ENCODE measurements around the gene CALR3.

Gene CALR3

DNA sequence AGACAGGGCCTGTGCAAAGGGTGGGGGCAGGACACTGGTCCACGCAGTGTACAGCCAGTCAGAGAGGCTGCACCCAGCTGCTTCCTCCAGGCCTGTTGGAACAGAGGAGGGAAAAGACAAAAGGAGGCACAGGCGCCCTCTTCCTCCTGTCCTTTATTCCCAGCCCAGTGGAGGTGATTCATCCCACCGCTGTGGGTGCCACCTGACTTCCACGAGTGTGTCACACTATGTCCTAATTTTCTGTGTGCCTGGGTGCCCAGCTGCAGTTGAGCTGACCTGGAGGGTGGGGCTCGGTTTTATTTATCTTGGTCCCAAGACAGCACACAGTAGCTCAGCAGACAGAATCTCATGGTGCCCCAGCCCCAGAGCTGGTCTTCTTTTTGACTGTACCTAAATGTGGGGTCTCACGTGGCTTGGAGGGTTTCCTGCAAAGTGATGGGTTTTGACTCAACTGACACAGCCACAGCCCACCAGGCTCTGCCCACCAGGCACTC lies 33.2 kb downstream of the CALR3 start:
- no peak overlapping the region for H3K4me3 ChIP-seq (replicated peaks; ENCODE audit: low read depth, low read length)
- TF ChIP-seq CTCF (IDR thresholded peaks at IDR 0.05; ENCODE audit: low read depth, low read length, missing control alignments), result no peak
- no peak for DNase-seq (ENCODE audit: extremely low read depth, low read depth)

DNA sequence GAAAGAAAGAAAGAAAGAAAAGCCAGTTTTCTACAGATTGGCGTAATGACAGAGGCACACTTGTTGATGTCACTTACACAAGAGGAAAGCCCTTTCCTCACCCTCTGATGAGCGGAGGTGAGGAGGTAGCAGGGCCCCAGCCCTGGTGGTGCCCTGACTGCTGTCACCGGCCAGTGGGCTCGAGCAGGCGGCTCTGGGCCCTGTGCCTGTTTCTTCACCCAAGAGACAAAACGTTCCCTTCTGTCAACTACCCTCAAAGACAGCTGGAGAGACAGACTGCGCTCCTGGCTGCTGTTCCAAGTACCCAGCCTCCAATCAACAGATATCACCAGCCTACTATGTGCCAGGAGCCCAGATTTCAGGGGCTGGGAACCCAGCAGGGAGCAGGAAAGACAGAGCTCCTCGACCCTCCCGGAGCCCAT lies 34.3 kb downstream of the CALR3 start:
- H3K4me3 ChIP-seq (replicated peaks; ENCODE audit: low read depth, low read length), result no peak overlapping the region
- DNase-seq (ENCODE audit: extremely low read depth, low read depth), result no peak
- TF ChIP-seq CTCF (IDR thresholded peaks at IDR 0.05; ENCODE audit: low read depth, low read length, missing control alignments), result no peak

- no peak for DNase-seq (ENCODE audit: extremely low read depth, low read depth)
- no peak for TF ChIP-seq CTCF (IDR thresholded peaks at IDR 0.05; ENCODE audit: low read depth, low read length, missing control alignments)
- H3K4me3 ChIP-seq (replicated peaks; ENCODE audit: low read depth, low read length), result no peak overlapping the region
Measured at GRCh38 chr19:16460454-16460853, 35.5 kb downstream of the CALR3 start.

DNA sequence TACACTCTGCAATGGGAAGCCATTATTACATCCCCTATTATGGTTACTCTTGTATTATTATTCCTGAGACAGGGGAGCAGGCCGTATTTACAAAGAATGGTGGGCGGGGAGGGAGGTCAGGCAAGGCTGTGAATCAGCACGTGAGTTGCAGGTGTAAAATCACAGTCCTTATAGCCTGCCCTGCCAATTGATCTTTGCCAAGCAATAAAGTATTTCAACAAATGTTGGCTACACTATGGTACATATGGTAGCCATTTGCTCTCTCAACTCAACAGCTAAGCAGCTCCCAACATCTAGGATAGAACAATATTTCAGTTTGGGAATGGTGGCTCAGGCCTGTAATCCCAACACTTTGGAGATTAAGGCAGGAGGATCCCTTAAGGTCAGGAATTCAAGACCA lies 36.3 kb downstream of the CALR3 start:
- DNase-seq (ENCODE audit: extremely low read depth, low read depth), result peak; percentile 42
- TF ChIP-seq CTCF (IDR thresholded peaks at IDR 0.05; ENCODE audit: low read depth, low read length, missing control alignments), result no peak
- no peak overlapping the region for H3K4me3 ChIP-seq (replicated peaks; ENCODE audit: low read depth, low read length)

GRCh38 chr19:16458391-16459341 lies 37.3 kb downstream of the CALR3 start:
- no peak for TF ChIP-seq CTCF (IDR thresholded peaks at IDR 0.05; ENCODE audit: low read depth, low read length, missing control alignments)
- no peak overlapping the region for H3K4me3 ChIP-seq (replicated peaks; ENCODE audit: low read depth, low read length)
- DNase-seq (ENCODE audit: extremely low read depth, low read depth), result no peak

GRCh38 chr19:16457954-16458331 lies 38.0 kb downstream of the CALR3 start:
- no peak overlapping the region; the same call in 1 of the 2 replicates for H3K4me3 ChIP-seq (replicated peaks; ENCODE audit: low read depth, low read length)
- TF ChIP-seq CTCF (IDR thresholded peaks at IDR 0.05; ENCODE audit: low read depth, low read length, missing control alignments), result no peak
- no peak for DNase-seq (ENCODE audit: extremely low read depth, low read depth)
